Measurements from ENCODE around the gene ANKH.

Gene ANKH

GRCh38 chr5:14744296-14745187, 127.0 kb downstream of the ANKH start:
- DNase-seq (no peak), ATAC-seq (ENCODE audit: insufficient read depth, low read depth) (no peak)
- H3K79me2 ChIP-seq (ENCODE audit: insufficient read depth, low read length): no peaks in the 10 kb centered on the region
- H4K20me1 ChIP-seq (ENCODE audit: insufficient read depth, low read length): peaks cover 10% of the 10 kb centered on the region
- TF ChIP-seq CTCF (IDR thresholded peaks at IDR 0.05; ENCODE audit: borderline replicate concordance, extremely low read depth, low read length, poor library complexity, severe bottlenecking): no peak
- TF ChIP-seq EZH2 (IDR thresholded peaks at IDR 0.05; ENCODE audit: borderline replicate concordance, low read depth, low read length, severe bottlenecking): no peak
- H3K4me1 ChIP-seq (ENCODE audit: insufficient read depth, low read length): peaks cover 26% of the 10 kb centered on the region
- H3K4me3 ChIP-seq (ENCODE audit: low read depth in 1 of 2, low read length in 2 of 2): no peak overlapping the region
- H3K36me3 ChIP-seq (ENCODE audit: insufficient read depth, low read length): peaks cover 68% of the 10 kb centered on the region
- H2AFZ ChIP-seq (ENCODE audit: low read depth, low read length): no peak overlapping the region
- no peaks in the 10 kb centered on the region for H3K9me3 ChIP-seq (ENCODE audit: insufficient read depth, low read length, severe bottlenecking)
- H3K4me2 ChIP-seq (ENCODE audit: insufficient read depth, low read length): no peak overlapping the region
- 0 out of 2 replicates have a peak overlapping the region, but pooled peaks have one; percentile 23 for H3K27ac ChIP-seq (ENCODE audit: low read length)
- no peak overlapping the region for H3K9ac ChIP-seq (ENCODE audit: low read depth, low read length)
- no peaks in the 10 kb centered on the region for H3K27me3 ChIP-seq (ENCODE audit: insufficient read depth, low read length, poor library complexity)

GRCh38 chr5:14743601-14744295, 127.8 kb downstream of the ANKH start:
- Histone ChIP-seq H2AFZ (ENCODE audit: low read depth, low read length) (no peak overlapping the region), H3K36me3 (ENCODE audit: insufficient read depth, low read length) (peaks cover 62% of the 10 kb centered on the region), H3K9ac (ENCODE audit: low read depth, low read length) (no peak overlapping the region), H3K27me3 (ENCODE audit: insufficient read depth, low read length, poor library complexity) (no peaks in the 10 kb centered on the region), H3K79me2 (ENCODE audit: insufficient read depth, low read length) (no peaks in the 10 kb centered on the region), H3K4me2 (ENCODE audit: insufficient read depth, low read length) (no peak overlapping the region), H3K27ac (ENCODE audit: low read length) (no peak overlapping the region), H3K4me3 (ENCODE audit: low read depth in 1 of 2, low read length in 2 of 2) (no peak overlapping the region), H4K20me1 (ENCODE audit: insufficient read depth, low read length) (peaks cover 10% of the 10 kb centered on the region), H3K9me3 (ENCODE audit: insufficient read depth, low read length, severe bottlenecking) (no peaks in the 10 kb centered on the region), H3K4me1 (ENCODE audit: insufficient read depth, low read length) (peaks cover 26% of the 10 kb centered on the region)
- ATAC-seq (ENCODE audit: insufficient read depth, low read depth): no peak
- TF ChIP-seq EZH2 (IDR thresholded peaks at IDR 0.05; ENCODE audit: borderline replicate concordance, low read depth, low read length, severe bottlenecking) (no peak), CTCF (IDR thresholded peaks at IDR 0.05; ENCODE audit: borderline replicate concordance, extremely low read depth, low read length, poor library complexity, severe bottlenecking) (no peak)
- DNase-seq: no peak

GRCh38 chr5:14742498-14742897, 129.1 kb downstream of the ANKH start:
- Histone ChIP-seq H3K27me3 (ENCODE audit: insufficient read depth, low read length, poor library complexity) (no peaks in the 10 kb centered on the region), H3K4me2 (ENCODE audit: insufficient read depth, low read length) (0 out of 2 replicates have a peak overlapping the region, but pooled peaks have one; percentile 15), H3K36me3 (ENCODE audit: insufficient read depth, low read length) (peaks cover 63% of the 10 kb centered on the region), H4K20me1 (ENCODE audit: insufficient read depth, low read length) (peaks cover 10% of the 10 kb centered on the region), H3K4me3 (ENCODE audit: low read depth in 1 of 2, low read length in 2 of 2) (no peak overlapping the region), H3K79me2 (ENCODE audit: insufficient read depth, low read length) (no peaks in the 10 kb centered on the region), H3K4me1 (ENCODE audit: insufficient read depth, low read length) (peaks cover 26% of the 10 kb centered on the region), H3K9me3 (ENCODE audit: insufficient read depth, low read length, severe bottlenecking) (no peaks in the 10 kb centered on the region), H3K27ac (ENCODE audit: low read length) (peak overlapping the region; percentile 76), H3K9ac (ENCODE audit: low read depth, low read length) (peak overlapping the region; percentile 16; the same call in 1 of the 2 replicates), H2AFZ (ENCODE audit: low read depth, low read length) (no peak overlapping the region)
- DNase-seq (peak; percentile 56), ATAC-seq (ENCODE audit: insufficient read depth, low read depth) (peak; percentile 54)
- no peak for TF ChIP-seq CTCF (IDR thresholded peaks at IDR 0.05; ENCODE audit: borderline replicate concordance, extremely low read depth, low read length, poor library complexity, severe bottlenecking)
- no peak for TF ChIP-seq EZH2 (IDR thresholded peaks at IDR 0.05; ENCODE audit: borderline replicate concordance, low read depth, low read length, severe bottlenecking)

Measured in DND-41 (cell line).